ENCODE measurements around the gene IRF3. TPM values are rescaled to one million over a fixed set of nuclear protein-coding genes. Genes with fewer than 3 reads are reported as not detected.

The IRF3 gene
- total and polyA plus RNA-seq, 10 of the 15 experiments (the other 5 are each of a cell fraction or from before 2014, with no cell fraction given) = 5.5 to 110 (median 63.4) TPM

GRCh38 chr19:49684251-49684982 is 18.8 kb upstream of the IRF3 start:
- ATAC-seq (peak; percentile 55), DNase-seq (ENCODE audit: low read depth, low spot score) (no peak), FAIRE-seq (no peak)
- TF ChIP-seq LARP7 (IDR thresholded peaks at IDR 0.05) (0 out of 2 replicates have a peak, but pooled peaks have one; percentile 28), IKZF1 (conservative IDR thresholded peaks at IDR 0.05) (no peak), EGR1 (IDR thresholded peaks at IDR 0.05; ENCODE audit: borderline replicate concordance in 1 of 2, low read depth in 2 of 2, low read length in 2 of 2) (0 out of 3 replicates have a peak, but pooled peaks of 1 of the 2 experiments have one; percentile 2), SMC3 (IDR thresholded peaks at IDR 0.05; ENCODE audit: borderline replicate concordance, low read length) (peak; percentile 25; the same call in 1 of the 2 replicates), YY1 (IDR thresholded peaks at IDR 0.05; ENCODE audit: low read depth, low read length) (no peak), POLR2AphosphoS5 (IDR thresholded peaks at IDR 0.05; ENCODE audit: low read length) (peak; percentile 79), HDGF (IDR thresholded peaks at IDR 0.05) (0 out of 2 replicates have a peak, but pooled peaks have one; percentile 46), POU2F2 (IDR thresholded peaks at IDR 0.05; ENCODE audit: borderline replicate concordance, low read depth, low read length) (0 out of 3 replicates have a peak, but pooled peaks have one; percentile 24), SUZ12 (IDR thresholded peaks at IDR 0.05; ENCODE audit: unreplicated experiment) (no peak), POLR2A (IDR thresholded peaks at IDR 0.05; ENCODE audit: low read depth, low read length) (peak; percentile 75), CTCF (IDR thresholded peaks at IDR 0.05 in 2 of 3, conservative IDR thresholded peaks at IDR 0.05 in 1 of 3; ENCODE audit: control insufficient read depth in 2 of 3, extremely low read depth in 1 of 3, insufficient read depth in 1 of 3, low read depth in 3 of 3, low read length in 3 of 3) (peak; percentile 51 to 74 (median 70)), RBBP5 (conservative IDR thresholded peaks at IDR 0.05) (no peak)
- Histone ChIP-seq H3K27me3 (replicated peaks in 1 of 2; ENCODE audit: control insufficient read depth in 2 of 2, insufficient read depth in 2 of 2, low read length in 1 of 2) (no peaks in the 10 kb centered on the region), H4K20me1 (ENCODE audit: control insufficient read depth, insufficient read depth) (peaks cover 12% of the 10 kb centered on the region), H3K4me2 (ENCODE audit: control insufficient read depth, insufficient read depth) (no peak overlapping the region), H3K9me3 (replicated peaks; ENCODE audit: control insufficient read depth, insufficient read depth, low read length) (no peaks in the 10 kb centered on the region), H3K79me2 (ENCODE audit: control insufficient read depth, insufficient read depth, low read length) (peaks cover 26% of the 10 kb centered on the region), H3K9ac (ENCODE audit: control insufficient read depth, insufficient read depth, low read length) (no peak overlapping the region), H3K36me3 (ENCODE audit: control insufficient read depth in 2 of 2, insufficient read depth in 2 of 2, low read length in 1 of 2) (peaks cover 24 to 48% of the 10 kb centered on the region in 2 experiments), H2AFZ (ENCODE audit: control insufficient read depth, low read depth, low read length) (no peak overlapping the region), H3K4me1 (ENCODE audit: control insufficient read depth, insufficient read depth, low read length) (peaks cover 10% of the 10 kb centered on the region), H3K27ac (ENCODE audit: control insufficient read depth, insufficient read depth) (no peak overlapping the region), H3K4me3 (no peak overlapping the region)
- intact Hi-C loops (cut with micrococcal nuclease; ENCODE audit: unreplicated experiment) (no loop called here), in situ Hi-C loops (cut with MboI) (no loop called here)
- ChIA-PET POLR2A (no interaction called here), CTCF (interaction anchor here (0.5 to 2.0 kb wide), 7 partner anchors 8 to 308 kb away, joined by 3 to 6 read pairs (median 3); partner anchors contain the start of gene RRAS), SMC1A (ENCODE audit: uncharacterized antibody, unreplicated experiment) (no interaction called here), RAD21 (ENCODE audit: unreplicated experiment) (no interaction called here)
- whole genome bisulfite sequencing (ENCODE audit: insufficient coverage, insufficient replicate concordance, low lambda C conversion rate, missing lambda C conversion rate) = 81% methylated on average over 35 of the region's 35 CpGs
- BruUV-seq (replicated peaks) = no TSS peak
